HepG2 (cell line): ENCODE measurements around the gene RDH8. TPM values are rescaled to one million over a fixed set of nuclear protein-coding genes. Genes with fewer than 3 reads are reported as not detected.

Experiments
- ATAC-seq: fragments of 200-7000 bp; cut with Tn5 transposase; 3 replicates; pipeline ENCODE4 v1.9.1; 2020; ENCODE audit warnings: mild to moderate bottlenecking, moderate library complexity
- BruUV-seq: library from RNA; stranded (reverse); fragments of 400-500 nt; replicated peaks from 2 replicates; lab custom pipeline; 2021; lab: Mats Ljungman, UMichigan
- CTCF ChIA-PET: fragments of 300-600 bp; formaldehyde crosslinking; extraction: SDS; loops from one replicate; lab custom pipeline; 2021; ENCODE audit warnings: low total read pairs, inconsistent platforms, low intra/inter-chr PET ratio; lab: Yijun Ruan, JAX
- POLR2A ChIA-PET: fragments of 350-600 bp; sonication (Branson Sonifier 250); formaldehyde crosslinking; loops from one replicate; lab custom pipeline; 2020; ENCODE audit warnings: antibody characterized with exemption, inconsistent platforms; lab: Yijun Ruan, JAX
- DNase-seq: peaks from one replicate; pipeline ENCODE4 v3.0.0-alpha.2; 2015; ENCODE audit warnings: low spot score
- FAIRE-seq: peaks from 3 replicates; lab custom pipeline; 2011; peaks lifted over from hg19 to GRCh38; lab: Jason Lieb, UNC
- H2AFZ ChIP-seq: one replicate; pipeline ENCODE4 v1.6.1; 2011; ENCODE audit warnings: low read length, inconsistent platforms
- H3K27ac ChIP-seq: fragments of 300-600 bp; 3 replicates; pipeline ENCODE4 v1.8.0; 2011; ENCODE audit warnings: mixed run types, mild to moderate bottlenecking, mixed read lengths, low read length, inconsistent platforms; ENCODE audit not compliant: insufficient read depth; ENCODE audit errors: extremely low read length
- H3K27me3 ChIP-seq, 2 experiments: fragments of 200-600 bp in 1 of 2; 2 replicates in 1 of 2; 3 replicates in 1 of 2; pipeline versions ENCODE4 v1.6.0 to v1.8.0; 2011; ENCODE audit warnings: low read length in 2 of 2, mild to moderate bottlenecking in 2 of 2, moderate library complexity in 2 of 2, inconsistent platforms in 1 of 2; ENCODE audit not compliant: insufficient read depth in 2 of 2, control insufficient read depth in 1 of 2
- H3K36me3 ChIP-seq, 2 experiments: fragments of 200-600 bp in 1 of 2; replicated peaks in 1 of 2; 2 replicates in 1 of 2; 3 replicates in 1 of 2; pipeline versions ENCODE4 v1.5.1 to v1.8.0; 2011; ENCODE audit warnings: low read length in 2 of 2, inconsistent platforms in 1 of 2; ENCODE audit not compliant: insufficient read depth in 2 of 2, control insufficient read depth in 1 of 2
- H3K4me1 ChIP-seq: 2 replicates; pipeline ENCODE4 v1.5.1; 2012; ENCODE audit warnings: low read length, inconsistent platforms; ENCODE audit not compliant: insufficient read depth
- H3K4me2 ChIP-seq: 2 replicates; pipeline ENCODE4 v1.6.0; 2011; ENCODE audit warnings: low read depth, low read length, inconsistent platforms
- H3K4me3 ChIP-seq, 3 experiments: fragments of 200-600 bp in 1 of 3; sonication (generic), shearing (Covaris generic) in 1 of 3; replicated peaks in 1 of 3; 2 replicates each; pipeline ENCODE4 v1.5.1; 2011 to 2016; ENCODE audit warnings: low read length in 3 of 3, inconsistent platforms in 2 of 3, low read depth in 2 of 3, mild to moderate bottlenecking in 2 of 3, control low read depth in 1 of 3, mixed read lengths in 1 of 3; ENCODE audit not compliant: insufficient read depth in 1 of 3
- H3K79me2 ChIP-seq: one replicate; pipeline ENCODE4 v1.6.1; 2011; ENCODE audit warnings: low read length, inconsistent platforms; ENCODE audit not compliant: insufficient read depth
- H3K9ac ChIP-seq: 2 replicates; pipeline ENCODE4 v1.6.0; 2011; ENCODE audit warnings: mild to moderate bottlenecking, low read depth, low read length, inconsistent platforms; ENCODE audit not compliant: insufficient read depth
- H3K9me3 ChIP-seq: 2 replicates; pipeline ENCODE4 v1.5.1; 2012; ENCODE audit warnings: mild to moderate bottlenecking, low read length
- H4K20me1 ChIP-seq: 2 replicates; pipeline ENCODE4 v1.6.0; 2011; ENCODE audit warnings: inconsistent platforms, mild to moderate bottlenecking, low read length, moderate library complexity; ENCODE audit not compliant: insufficient read depth
- ELK4 ChIP-seq: sonication (generic); formaldehyde crosslinking; IDR thresholded peaks from 2 replicates; pipeline ENCODE4 v1.9.0; 2021; ENCODE audit warnings: missing genetic modification reagents, borderline replicate concordance
- HNRNPLL ChIP-seq: fragments of 200-400 bp; formaldehyde crosslinking; IDR thresholded peaks from 2 replicates; pipeline ENCODE4 v1.6.1; 2017; ENCODE audit warnings: mild to moderate bottlenecking, low read depth, low read length; ENCODE audit not compliant: poor library complexity, severe bottlenecking
- IRX3 ChIP-seq: sonication (generic); formaldehyde crosslinking; IDR thresholded peaks from 2 replicates; pipeline ENCODE4 v1.8.1; 2023; ENCODE audit warnings: mild to moderate bottlenecking, low read depth, missing genetic modification reagents, borderline replicate concordance
- LCORL ChIP-seq, 2 experiments: fragments of 450-650 bp in 1 of 2; sonication (generic) in 1 of 2; formaldehyde crosslinking in 1 of 2; IDR thresholded peaks; 2 replicates each; pipeline versions ENCODE4 v1.5.0 to v1.6.1; 2017 to 2020; ENCODE audit warnings: antibody characterized with exemption in 1 of 2, missing genetic modification reagents in 1 of 2
- MED8 ChIP-seq: sonication (generic); formaldehyde crosslinking; IDR thresholded peaks from 2 replicates; pipeline ENCODE4 v1.8.1; 2023; ENCODE audit warnings: mild to moderate bottlenecking, missing genetic modification reagents; ENCODE audit not compliant: insufficient replicate concordance
- MTF2 ChIP-seq: sonication (generic); formaldehyde crosslinking; IDR thresholded peaks from 2 replicates; pipeline ENCODE4 v1.5.0; 2020; ENCODE audit warnings: missing genetic modification reagents, borderline replicate concordance
- NFYC ChIP-seq: IDR thresholded peaks from 2 replicates; pipeline ENCODE4 v1.6.1; 2016; ENCODE audit warnings: missing genetic modification reagents, missing compliant biosample characterization
- NR2F6 ChIP-seq, 2 experiments: IDR thresholded peaks; 2 replicates each; pipeline ENCODE4 v1.6.1; 2016; ENCODE audit warnings: antibody characterized with exemption in 1 of 2, mild to moderate bottlenecking in 1 of 2
- TARDBP ChIP-seq: sonication (generic); formaldehyde crosslinking; IDR thresholded peaks from 2 replicates; pipeline ENCODE4 v1.8.0; 2022; ENCODE audit warnings: mild to moderate bottlenecking, missing genetic modification reagents
- THAP7 ChIP-seq: sonication (generic); formaldehyde crosslinking; IDR thresholded peaks from 2 replicates; pipeline ENCODE4 v1.8.1; 2023; ENCODE audit warnings: mild to moderate bottlenecking, missing genetic modification reagents
- ZNF3 ChIP-seq: IDR thresholded peaks from 2 replicates; pipeline ENCODE4 v1.7.0; 2017; ENCODE audit warnings: inconsistent platforms
- ZNF34 ChIP-seq: sonication (generic); formaldehyde crosslinking; IDR thresholded peaks from 2 replicates; pipeline ENCODE4 v1.4.0; 2020; ENCODE audit warnings: mild to moderate bottlenecking, missing genetic modification reagents, borderline replicate concordance
- ZNF776 ChIP-seq: sonication (generic); formaldehyde crosslinking; IDR thresholded peaks from 2 replicates; pipeline ENCODE4 v1.4.0; 2020; ENCODE audit warnings: mild to moderate bottlenecking, missing genetic modification reagents
- ZSCAN22 ChIP-seq: sonication (generic); formaldehyde crosslinking; IDR thresholded peaks from 2 replicates; pipeline ENCODE4 v1.4.0; 2020; ENCODE audit warnings: mild to moderate bottlenecking, missing genetic modification reagents
- ZXDC ChIP-seq: sonication (generic); formaldehyde crosslinking; IDR thresholded peaks from 2 replicates; pipeline ENCODE4 v1.5.0; 2020; ENCODE audit warnings: mild to moderate bottlenecking, missing genetic modification reagents
- WGBS: methylation state at CpG from one replicate; pipeline ENCODE4 v1.1.6; 2017; ENCODE audit warnings: low lambda C conversion rate; 5-methylcytosine and 5-hydroxymethylcytosine counted together
- in situ Hi-C: cut with HindIII; loops from 2 replicates; pipeline ENCODE4 v1.10.0; 2017; ENCODE audit warnings: low pct_unique_long_range_greater_than_20kb; ENCODE audit not compliant: extremely low pct_ligation_motif_present
- intact Hi-C: fragments of 100-400 bp; cut with micrococcal nuclease; formaldehyde crosslinking; loops from one replicate; pipeline ENCODE4 v1.10.0; 2022; ENCODE audit not compliant: unreplicated experiment
- polyA plus RNA-seq, 8 experiments: library from polyadenylated mRNA; depleted of rRNA in 3 of 8; stranded (reverse) in 7 of 8; unstranded in 1 of 8; fragments of >200 nt; fragmentation: Illumina TruSeq in 4 of 8; extraction: Trizol in 4 of 8; gene quantifications; 2 replicates each; pipeline versions ENCODE4 v1.2.1 to v1.2.3, GENCODE V29; 2011 to 2016; ENCODE audit warnings: low read depth in 4 of 8, missing spikeins in 1 of 8, mixed read lengths in 1 of 8; ENCODE audit not compliant: insufficient read depth in 1 of 8
- total RNA-seq, 5 experiments: library from RNA; depleted of rRNA; stranded (reverse); fragments of >200 nt; fragmentation: Illumina TruSeq; extraction: Trizol; gene quantifications; 2 replicates each; pipeline ENCODE4 v1.2.3, GENCODE V29; 2016; ENCODE audit warnings: low read depth in 1 of 5

The RDH8 gene
- total and polyA plus RNA-seq, 2 of the 13 experiments (the other 11 are each of a cell fraction or from before 2014, with no cell fraction given) = not detected

- TF ChIP-seq LCORL (IDR thresholded peaks at IDR 0.05) (no peak), LCORL (CRISPR knock-in tag; IDR thresholded peaks at IDR 0.05) (peak; percentile 96), HNRNPLL (peak; percentile 87)
These were observed 14.1 kb downstream of the RDH8 start (continued) for GRCh38 chr19:10027158-10027997.

GRCh38 chr19:10033614-10034013 is 20.3 kb downstream of the RDH8 start:
- Histone ChIP-seq H3K4me3 (no peak overlapping the region), H3K36me3 (no peaks in the 10 kb centered on the region), H2AFZ (no peak overlapping the region), H3K79me2 (no peaks in the 10 kb centered on the region), H3K4me1 (peaks cover 30% of the 10 kb centered on the region), H3K9me3 (no peaks in the 10 kb centered on the region), H4K20me1 (no peaks in the 10 kb centered on the region), H3K27ac (no peak overlapping the region), H3K9ac (no peak overlapping the region), H3K27me3 (peaks cover 3 to 36% of the 10 kb centered on the region in 2 experiments; a peak in 4 of 5 replicates), H3K4me2 (no peak overlapping the region)
- 45% methylated on average over 5 of the region's 8 CpGs for WGBS
- BruUV-seq = no TSS peak
- in situ Hi-C loops (no loop called here), intact Hi-C loops (no loop called here)
- FAIRE-seq = no peak
- POLR2A ChIA-PET = no interaction called here
- no peak for ATAC-seq
- no peak for DNase-seq
- CTCF ChIA-PET = no interaction called here
- TF ChIP-seq IRX3 (no peak), ELK4 (CRISPR knock-in tag) (no peak), ZNF34 (CRISPR knock-in tag) (no peak), ZNF776 (CRISPR knock-in tag) (no peak), NFYC (no peak), MTF2 (CRISPR knock-in tag) (no peak), THAP7 (CRISPR knock-in tag) (no peak), NR2F6 (IDR thresholded peaks at IDR 0.05) (0 out of 2 replicates have a peak, but pooled peaks have one; percentile 14), NR2F6 (CRISPR knock-in tag; IDR thresholded peaks at IDR 0.05) (no peak), ZXDC (CRISPR knock-in tag) (no peak), TARDBP (CRISPR knock-in tag) (no peak), ZSCAN22 (CRISPR knock-in tag) (no peak), ZNF3 (CRISPR knock-in tag) (0 out of 2 replicates have a peak, but pooled peaks have one; percentile 63), MED8 (no peak)
